H1 (cell line): ENCODE results near the gene TSHZ2. TPM values are rescaled to one million over a fixed set of nuclear protein-coding genes. Genes with fewer than 3 reads are reported as not detected.

ENCODE experiments used
- CTCF ChIA-PET: fragments of 300-600 bp; sonication (Branson Sonifier 250); formaldehyde crosslinking; loops from one replicate; lab custom pipeline; 2021; ENCODE audit not compliant: partially characterized antibody; lab: Charles Lee
- POLR2A ChIA-PET: fragments of 300-600 bp; sonication (Branson Sonifier 250); formaldehyde crosslinking; loops from one replicate; lab custom pipeline; 2021; ENCODE audit warnings: inconsistent platforms; ENCODE audit not compliant: partially characterized antibody; lab: Charles Lee
- DNase-seq, 2 experiments: peaks; one replicate each; pipeline versions ENCODE4 v3.0.0 to v3.0.0-alpha.2; 2010 to 2022; ENCODE audit warnings: low spot score in 2 of 2, low read depth in 1 of 2, mixed read lengths in 1 of 2
- FAIRE-seq: peaks from 2 replicates; lab custom pipeline; 2011; peaks lifted over from hg19 to GRCh38; lab: Jason Lieb, UNC
- H2AFZ ChIP-seq: 2 replicates; pipeline ENCODE4 v1.8.1; 2012; ENCODE audit warnings: low read length, inconsistent platforms
- H2AK5ac ChIP-seq: 2 replicates; pipeline ENCODE4 v1.6.1; 2013; ENCODE audit warnings: low read depth, low read length
- H2BK120ac ChIP-seq: replicated peaks from 2 replicates; pipeline ENCODE3; 2013; ENCODE audit warnings: low read depth, low read length, inconsistent platforms
- H2BK12ac ChIP-seq: 2 replicates; pipeline ENCODE4 v1.6.1; 2013; ENCODE audit warnings: low read depth, low read length
- H2BK15ac ChIP-seq: 2 replicates; pipeline ENCODE4 v1.6.1; 2013; ENCODE audit warnings: low read length
- H2BK20ac ChIP-seq: 2 replicates; pipeline ENCODE4 v1.6.1; 2013; ENCODE audit warnings: low read length
- H2BK5ac ChIP-seq: 2 replicates; pipeline ENCODE4 v1.6.1; 2013; ENCODE audit warnings: low read depth, low read length
- H3K14ac ChIP-seq: 2 replicates; pipeline ENCODE4 v1.6.1; 2013; ENCODE audit warnings: inconsistent platforms; ENCODE audit not compliant: insufficient read length
- H3K18ac ChIP-seq: 2 replicates; pipeline ENCODE4 v1.6.1; 2013; ENCODE audit warnings: low read length; ENCODE audit errors: extremely low read depth
- H3K23ac ChIP-seq: 2 replicates; pipeline ENCODE4 v1.6.1; 2013; ENCODE audit warnings: inconsistent platforms; ENCODE audit not compliant: insufficient read length
- H3K23me2 ChIP-seq: 2 replicates; pipeline ENCODE4 v1.6.1; 2013; ENCODE audit warnings: low read depth, low read length
- H3K27ac ChIP-seq: 2 replicates; pipeline ENCODE4 v1.6.1; 2011; ENCODE audit warnings: low read depth, low read length, inconsistent platforms
- H3K27me3 ChIP-seq, 4 experiments: replicated peaks in 1 of 4; 1 replicate in 1 of 4; 2 replicates in 3 of 4; pipeline versions ENCODE4 v1.6.1 to v1.8.1; 2011 to 2013; ENCODE audit warnings: low read length in 3 of 4, mild to moderate bottlenecking in 3 of 4, inconsistent platforms in 2 of 4, mixed read lengths in 2 of 4, moderate library complexity in 1 of 4; ENCODE audit not compliant: control insufficient read depth in 3 of 4, insufficient read depth in 3 of 4; ENCODE audit errors: extremely low read depth in 1 of 4
- H3K36me3 ChIP-seq, 4 experiments: 2 replicates each; pipeline versions ENCODE4 v1.6.1 to v1.8.1; 2011 to 2013; ENCODE audit warnings: mild to moderate bottlenecking in 4 of 4, low read length in 3 of 4, moderate library complexity in 2 of 4, control low read depth in 1 of 4, inconsistent platforms in 1 of 4; ENCODE audit not compliant: insufficient read depth in 4 of 4, control insufficient read depth in 2 of 4
- H3K4ac ChIP-seq: replicated peaks from 2 replicates; pipeline ENCODE3; 2013; ENCODE audit warnings: low read length, low read depth, mixed read lengths, inconsistent platforms; ENCODE audit not compliant: insufficient read length
- H3K4me1 ChIP-seq, 4 experiments: replicated peaks in 1 of 4; 1 replicate in 1 of 4; 2 replicates in 3 of 4; pipeline versions ENCODE4 v1.6.1 to v1.8.1; 2011 to 2013; ENCODE audit warnings: low read length in 3 of 4, inconsistent platforms in 2 of 4, mixed read lengths in 1 of 4; ENCODE audit not compliant: insufficient read depth in 4 of 4, control insufficient read depth in 3 of 4
- H3K4me2 ChIP-seq, 2 experiments: 2 replicates each; pipeline versions ENCODE4 v1.6.1 to v1.8.1; 2011 to 2013; ENCODE audit warnings: low read depth in 2 of 2, low read length in 2 of 2, control low read depth in 1 of 2, inconsistent platforms in 1 of 2, mild to moderate bottlenecking in 1 of 2; ENCODE audit not compliant: insufficient read depth in 1 of 2
- H3K4me3 ChIP-seq, 4 experiments: fragments of 200-600, 300-600 bp in 1 of 4; sonication (generic), shearing (Covaris generic), sonication (Bioruptor Twin) in 1 of 4; 2 replicates each; pipeline versions ENCODE4 v1.5.1 to v1.8.1; 2011 to 2016; ENCODE audit warnings: low read length in 4 of 4, low read depth in 3 of 4, control low read depth in 2 of 4, inconsistent platforms in 2 of 4, mild to moderate bottlenecking in 2 of 4, mixed read lengths in 1 of 4, moderate library complexity in 1 of 4; ENCODE audit not compliant: insufficient read depth in 2 of 4; ENCODE audit errors: extremely low read depth in 1 of 4
- H3K56ac ChIP-seq: replicated peaks from 2 replicates; pipeline ENCODE3; 2013; ENCODE audit warnings: low read depth, mild to moderate bottlenecking, mixed read lengths, low read length, inconsistent platforms; ENCODE audit not compliant: insufficient read length
- H3K79me1 ChIP-seq: 2 replicates; pipeline ENCODE4 v1.6.1; 2013; ENCODE audit warnings: low read depth, low read length, control low read depth
- H3K79me2 ChIP-seq, 2 experiments: 2 replicates each; pipeline versions ENCODE4 v1.6.1 to v1.8.1; 2012 to 2013; ENCODE audit warnings: low read length in 2 of 2, mild to moderate bottlenecking in 2 of 2, inconsistent platforms in 1 of 2; ENCODE audit not compliant: insufficient read depth in 2 of 2, control insufficient read depth in 1 of 2
- H3K9ac ChIP-seq, 4 experiments: replicated peaks in 1 of 4; 1 replicate in 1 of 4; 2 replicates in 3 of 4; pipeline versions ENCODE4 v1.6.1 to v1.8.1; 2011 to 2013; ENCODE audit warnings: low read depth in 3 of 4, low read length in 3 of 4, control low read depth in 2 of 4, mild to moderate bottlenecking in 2 of 4, moderate library complexity in 2 of 4, inconsistent platforms in 1 of 4; ENCODE audit errors: extremely low read depth in 1 of 4
- H3K9me3 ChIP-seq, 2 experiments: 2 replicates each; pipeline versions ENCODE4 v1.6.1 to v1.8.1; 2012 to 2013; ENCODE audit warnings: mild to moderate bottlenecking in 2 of 2, moderate library complexity in 2 of 2, control low read depth in 1 of 2, inconsistent platforms in 1 of 2, low read depth in 1 of 2, low read length in 1 of 2, mixed read lengths in 1 of 2; ENCODE audit not compliant: insufficient read depth in 2 of 2
- H4K20me1 ChIP-seq, 2 experiments: replicated peaks in 1 of 2; 2 replicates each; pipeline versions ENCODE3 to v1.8.1; 2011 to 2013; ENCODE audit warnings: inconsistent platforms in 2 of 2, low read length in 2 of 2, mild to moderate bottlenecking in 1 of 2; ENCODE audit not compliant: insufficient read depth in 2 of 2, control insufficient read depth in 1 of 2
- H4K5ac ChIP-seq: 2 replicates; pipeline ENCODE4 v1.6.1; 2013; ENCODE audit warnings: low read length, low read depth, mixed read lengths, inconsistent platforms; ENCODE audit not compliant: insufficient read length
- H4K8ac ChIP-seq: 2 replicates; pipeline ENCODE4 v1.8.0; 2013; ENCODE audit warnings: mild to moderate bottlenecking, moderate library complexity, low read length, inconsistent platforms; ENCODE audit not compliant: insufficient read depth; ENCODE audit errors: extremely low read depth
- H4K91ac ChIP-seq: replicated peaks from 2 replicates; pipeline ENCODE3; 2013; ENCODE audit warnings: low read length, mixed read lengths, inconsistent platforms; ENCODE audit not compliant: insufficient read length
- CBX5 ChIP-seq: fragments of 300-800, 300-1000 bp; sonication (generic); IDR thresholded peaks from 2 replicates; pipeline ENCODE4 v1.7.1; 2016; ENCODE audit warnings: antibody characterized with exemption, low read length, low read depth
- CBX8 ChIP-seq: fragments of 300-800, 300-1000 bp; sonication (generic); IDR thresholded peaks from 2 replicates; pipeline ENCODE4 v1.7.1; 2016; ENCODE audit warnings: low read depth, low read length, borderline replicate concordance
- GTF2F1 ChIP-seq: IDR thresholded peaks from 2 replicates; pipeline ENCODE4 v1.6.1; 2012; ENCODE audit warnings: low read depth, low read length, improper control_type of control experiment, borderline replicate concordance
- WGBS, 2 experiments: shearing (Covaris generic) in 1 of 2; methylation state at CpG; one replicate each; pipeline versions ENCODE4 v1.1.6 to v1.1.7; 2013 to 2015; ENCODE audit warnings: low lambda C conversion rate in 2 of 2, mixed read lengths in 2 of 2, inconsistent platforms in 1 of 2, low coverage in 1 of 2, missing lambda C conversion rate in 1 of 2; ENCODE audit not compliant: insufficient replicate concordance in 2 of 2, insufficient coverage in 1 of 2, insufficient read length in 1 of 2; ENCODE audit errors: extremely low coverage in 1 of 2, missing lambda C conversion rate in 1 of 2; 5-methylcytosine and 5-hydroxymethylcytosine counted together
- polyA plus RNA-seq, 7 experiments: library from polyadenylated mRNA; depleted of rRNA in 3 of 7; stranded (reverse) in 5 of 7; unstranded in 2 of 7; fragments of >200 nt in 5 of 7; fragments of 200-250 nt in 2 of 7; gene quantifications; 1 replicate in 5 of 7; 2 replicates in 1 of 7; 4 replicates in 1 of 7; pipeline versions ENCODE4 v1.2.1 to v1.2.3, GENCODE V29; 2011 to 2013; ENCODE audit warnings: missing spikeins in 2 of 7, mixed read lengths in 2 of 7
- total RNA-seq: library from RNA; stranded (reverse); fragmentation: NEBNext Ultra II Directional; extraction: Animal tissue kit (Norgen Biotek cat#: 25700); gene quantifications from 2 replicates; pipeline ENCODE4 v1.2.1, GENCODE V29; 2021

The TSHZ2 gene
- total and polyA plus RNA-seq, 2 of the 8 experiments (the other 6 are each of a cell fraction or from before 2014, with no cell fraction given): 0.14 to 0.30 TPM

DNA sequence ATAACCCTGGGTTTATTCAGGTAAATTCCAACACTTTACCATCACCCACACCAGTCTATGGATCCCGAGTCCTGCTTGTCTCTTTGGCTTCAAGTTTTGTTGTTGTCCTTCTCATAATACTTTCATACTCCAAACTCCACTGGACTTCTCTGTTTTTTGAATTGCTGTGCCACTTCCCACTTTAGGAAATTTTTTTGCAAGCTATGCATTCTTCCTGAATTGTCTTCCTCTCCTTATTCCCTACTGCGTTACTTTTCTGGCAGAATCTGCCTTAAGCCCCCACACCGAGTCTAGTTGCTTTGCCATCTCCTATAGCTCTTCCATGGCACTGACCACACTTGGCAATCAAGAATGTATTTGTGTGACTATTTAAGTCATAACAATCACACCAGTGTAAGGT, 96.1 kb downstream of the TSHZ2 start:
- Histone ChIP-seq H2BK15ac (no peak overlapping the region), H4K5ac (no peak overlapping the region), H3K27me3 (no peaks in the 10 kb centered on the region), H4K8ac (no peak overlapping the region), H3K9me3 (no peaks in the 10 kb centered on the region; a peak in 2 of 4 replicates), H2AFZ (no peak overlapping the region), H2BK5ac (no peak overlapping the region), H4K91ac (no peak overlapping the region), H3K27ac (no peak overlapping the region), H3K18ac (no peak overlapping the region), H3K23ac (no peak overlapping the region), H2AK5ac (no peak overlapping the region), H2BK20ac (no peak overlapping the region), H2BK12ac (no peak overlapping the region), H2BK120ac (no peak overlapping the region)
- FAIRE-seq: no peak
- TF ChIP-seq GTF2F1 (no peak), CBX8 (no peak), CBX5 (no peak)
- TF ChIP-seq, all 59 proteins: peak for 0
- 94% methylated on average over 3 of the region's 3 CpGs; no CpG with 5 or more reads in 1 of the 2 experiments for WGBS, 2 experiments
- Histone ChIP-seq H3K4me1 (peaks cover 0 to 3% (median 2%) of the 10 kb centered on the region in 4 experiments; a peak in 4 of 7 replicates), H3K23me2 (peaks cover 5% of the 10 kb centered on the region; the same call in 1 of the 2 replicates), H3K14ac (no peak overlapping the region), H3K9ac (no peak overlapping the region), H4K20me1 (no peaks in the 10 kb centered on the region), H3K79me2 (no peaks in the 10 kb centered on the region), H3K4ac (no peak overlapping the region), H3K36me3 (no peaks in the 10 kb centered on the region), H3K4me3 (no peak overlapping the region), H3K56ac (no peak overlapping the region), H3K79me1 (no peaks in the 10 kb centered on the region), H3K4me2 (no peak overlapping the region)
- no peak for DNase-seq
- POLR2A ChIA-PET: no interaction called here
- CTCF ChIA-PET: no interaction called here
